GM23338 (cell line): ENCODE results near the gene DPY19L3. TPM values are rescaled to one million over a fixed set of nuclear protein-coding genes. Genes with fewer than 3 reads are reported as not detected.

Experiments used
- ATAC-seq: fragments of 200-7000 bp; cut with Tn5 transposase; 3 replicates; pipeline ENCODE4 v1.9.1; 2020
- DNase-seq: peaks from one replicate; pipeline ENCODE4 v3.0.0-alpha.2; 2015; ENCODE audit warnings: low spot score
- H2AFZ ChIP-seq: fragments of 200-600 bp; sonication (generic); 2 replicates; pipeline ENCODE4 v1.8.0; 2016; ENCODE audit warnings: antibody characterized with exemption, mild to moderate bottlenecking, moderate library complexity
- H3F3A ChIP-seq: fragments of 200-600 bp; sonication (generic); replicated peaks from 2 replicates; pipeline ENCODE4 v1.8.0; 2017; ENCODE audit warnings: antibody characterized with exemption, mixed run types, low read depth
- H3K27ac ChIP-seq: fragments of 200-600 bp; sonication (generic); 2 replicates; pipeline ENCODE4 v1.6.1; 2016; ENCODE audit warnings: low read depth
- H3K27me3 ChIP-seq: fragments of 200-600 bp; sonication (generic); 2 replicates; pipeline ENCODE4 v1.8.0; 2016; ENCODE audit warnings: mild to moderate bottlenecking, mixed run types, moderate library complexity; ENCODE audit not compliant: insufficient read depth
- H3K36me3 ChIP-seq: fragments of 200-600 bp; sonication (generic); 2 replicates; pipeline ENCODE4 v1.8.0; 2016; ENCODE audit warnings: mild to moderate bottlenecking; ENCODE audit not compliant: insufficient read depth
- H3K4me1 ChIP-seq: fragments of 200-600 bp; sonication (generic); 2 replicates; pipeline ENCODE4 v1.8.0; 2016; ENCODE audit warnings: mild to moderate bottlenecking, moderate library complexity; ENCODE audit not compliant: insufficient read depth
- H3K4me2 ChIP-seq: fragments of 200-600 bp; sonication (generic); 2 replicates; pipeline ENCODE4 v1.7.1; 2017; ENCODE audit warnings: mixed run types
- H3K4me3 ChIP-seq: fragments of 200-600 bp; sonication (generic); 2 replicates; pipeline ENCODE4 v1.6.1; 2016; ENCODE audit warnings: mixed run types
- H3K79me2 ChIP-seq: fragments of 200-600 bp; sonication (generic); replicated peaks from 2 replicates; pipeline ENCODE4 v1.8.0; 2017; ENCODE audit warnings: mild to moderate bottlenecking; ENCODE audit not compliant: insufficient read depth
- H3K9me2 ChIP-seq: fragments of 200-600 bp; sonication (generic); 2 replicates; pipeline ENCODE4 v1.8.0; 2017; ENCODE audit not compliant: insufficient read depth
- H4K20me1 ChIP-seq: fragments of 200-600 bp; sonication (generic); replicated peaks from 2 replicates; pipeline ENCODE4 v1.8.0; 2017; ENCODE audit warnings: mild to moderate bottlenecking; ENCODE audit not compliant: insufficient read depth
- H3K27ac Mint-ChIP-seq: 2 replicates; pipeline ENCODE4 v1.8.0; 2020; ENCODE audit warnings: inconsistent platforms, mild to moderate bottlenecking, moderate library complexity, mixed read lengths
- H3K27me3 Mint-ChIP-seq: 3 replicates; pipeline ENCODE4 v1.8.0; 2022; ENCODE audit warnings: low read depth, mild to moderate bottlenecking, moderate library complexity, mixed read lengths, inconsistent platforms; ENCODE audit not compliant: insufficient read depth, poor library complexity
- H3K36me3 Mint-ChIP-seq: 3 replicates; pipeline ENCODE4 v1.8.0; 2021; ENCODE audit warnings: low read depth, mild to moderate bottlenecking, inconsistent platforms, moderate library complexity, mixed read lengths
- H3K4me1 Mint-ChIP-seq: 3 replicates; pipeline ENCODE4 v1.8.0; 2020; ENCODE audit warnings: mild to moderate bottlenecking, inconsistent platforms, mixed read lengths
- H3K4me3 Mint-ChIP-seq: 3 replicates; pipeline ENCODE4 v1.8.0; 2021; ENCODE audit warnings: moderate library complexity, mild to moderate bottlenecking, inconsistent platforms, mixed read lengths
- H3K9me3 Mint-ChIP-seq: 3 replicates; pipeline ENCODE4 v1.8.0; 2020; ENCODE audit warnings: moderate library complexity, mild to moderate bottlenecking, inconsistent platforms, mixed read lengths
- CREB1 ChIP-seq: fragments of 250-450 bp; sonication (Bioruptor Pico); IDR thresholded peaks from 2 replicates; pipeline ENCODE4 v1.5.0; 2020; ENCODE audit warnings: low read depth, mild to moderate bottlenecking, moderate library complexity
- ETS1 ChIP-seq: IDR thresholded peaks from 2 replicates; pipeline ENCODE4 v1.6.1; 2016; ENCODE audit warnings: antibody characterized with exemption
- EZH2 ChIP-seq: fragments of 200-600 bp; sonication (generic); IDR thresholded peaks from one replicate; pipeline ENCODE4 v1.8.0; 2017; ENCODE audit warnings: antibody characterized with exemption, mild to moderate bottlenecking, low read depth; ENCODE audit not compliant: unreplicated experiment
- EZH2phosphoT487 ChIP-seq: fragments of 200-600 bp; sonication (generic); IDR thresholded peaks from one replicate; pipeline ENCODE4 v1.8.1; 2018; ENCODE audit warnings: antibody characterized with exemption; ENCODE audit not compliant: unreplicated experiment
- JUNB ChIP-seq: IDR thresholded peaks from one replicate; pipeline ENCODE4 v1.6.1; 2016; ENCODE audit warnings: antibody characterized with exemption; ENCODE audit not compliant: unreplicated experiment
- NANOG ChIP-seq: IDR thresholded peaks from 2 replicates; pipeline ENCODE4 v1.6.1; 2016; ENCODE audit warnings: antibody characterized with exemption, borderline replicate concordance
- STAT1 ChIP-seq: IDR thresholded peaks from one replicate; pipeline ENCODE4 v1.6.1; 2016; ENCODE audit warnings: antibody characterized with exemption; ENCODE audit not compliant: unreplicated experiment
- ZNF114 ChIP-seq: fragments of 250-450 bp; sonication (Bioruptor Pico); IDR thresholded peaks from 2 replicates; pipeline ENCODE4 v1.5.0; 2020; ENCODE audit warnings: mild to moderate bottlenecking, moderate library complexity
- polyA plus RNA-seq: library from polyadenylated mRNA; unstranded; fragments of >200 nt; fragmentation: Nextera tagmentation; extraction: Ambion mirVana; gene quantifications from 2 replicates; pipeline ENCODE4 v1.2.1, GENCODE V29; 2016
- total RNA-seq: library from RNA; depleted of rRNA; stranded (reverse); fragments of >200 nt; shearing (Covaris generic); gene quantifications from 2 replicates; pipeline ENCODE4 v1.2.3, GENCODE V29; 2014
- TF ChIP-seq, protein P1 (sequence below), 2 experiments: fragments of 200-600 bp in 1 of 2; sonication (generic) in 1 of 2; conservative IDR thresholded peaks; 2 replicates each; pipeline versions ENCODE4 v1.5.1 to v1.6.1; 2016 to 2017; ENCODE audit warnings: antibody characterized with exemption in 2 of 2, low read depth in 2 of 2, mild to moderate bottlenecking in 2 of 2, moderate library complexity in 1 of 2
- TF ChIP-seq, protein P2 (sequence below): IDR thresholded peaks from one replicate; pipeline ENCODE4 v1.6.1; 2018; ENCODE audit warnings: antibody characterized with exemption; ENCODE audit not compliant: unreplicated experiment

The DPY19L3 gene
- total and polyA plus RNA-seq, 2 experiments from 2014 or later, result 13.5 to 46.6 TPM

- H3K4me2 ChIP-seq, result no peak overlapping the region
- no peaks in the 10 kb centered on the region for H3F3A ChIP-seq
- ATAC-seq, result no peak
- no peaks in the 10 kb centered on the region for H3K79me2 ChIP-seq
- H3K4me3 ChIP-seq, result no peak overlapping the region
- TF ChIP-seq EZH2 (no peak), CREB1 (CRISPR knock-in tag) (no peak), JUNB (no peak), NANOG (no peak), ETS1 (no peak), EZH2phosphoT487 (no peak)
- TF ChIP-seq, protein P1, sequence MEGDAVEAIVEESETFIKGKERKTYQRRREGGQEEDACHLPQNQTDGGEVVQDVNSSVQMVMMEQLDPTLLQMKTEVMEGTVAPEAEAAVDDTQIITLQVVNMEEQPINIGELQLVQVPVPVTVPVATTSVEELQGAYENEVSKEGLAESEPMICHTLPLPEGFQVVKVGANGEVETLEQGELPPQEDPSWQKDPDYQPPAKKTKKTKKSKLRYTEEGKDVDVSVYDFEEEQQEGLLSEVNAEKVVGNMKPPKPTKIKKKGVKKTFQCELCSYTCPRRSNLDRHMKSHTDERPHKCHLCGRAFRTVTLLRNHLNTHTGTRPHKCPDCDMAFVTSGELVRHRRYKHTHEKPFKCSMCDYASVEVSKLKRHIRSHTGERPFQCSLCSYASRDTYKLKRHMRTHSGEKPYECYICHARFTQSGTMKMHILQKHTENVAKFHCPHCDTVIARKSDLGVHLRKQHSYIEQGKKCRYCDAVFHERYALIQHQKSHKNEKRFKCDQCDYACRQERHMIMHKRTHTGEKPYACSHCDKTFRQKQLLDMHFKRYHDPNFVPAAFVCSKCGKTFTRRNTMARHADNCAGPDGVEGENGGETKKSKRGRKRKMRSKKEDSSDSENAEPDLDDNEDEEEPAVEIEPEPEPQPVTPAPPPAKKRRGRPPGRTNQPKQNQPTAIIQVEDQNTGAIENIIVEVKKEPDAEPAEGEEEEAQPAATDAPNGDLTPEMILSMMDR (conservative IDR thresholded peaks at IDR 0.05; ENCODE audit: low read depth in 2 of 2), result peak in 1 of 2 experiments; percentile 37; a peak in 3 of 4 replicates
- TF ChIP-seq, protein P2, sequence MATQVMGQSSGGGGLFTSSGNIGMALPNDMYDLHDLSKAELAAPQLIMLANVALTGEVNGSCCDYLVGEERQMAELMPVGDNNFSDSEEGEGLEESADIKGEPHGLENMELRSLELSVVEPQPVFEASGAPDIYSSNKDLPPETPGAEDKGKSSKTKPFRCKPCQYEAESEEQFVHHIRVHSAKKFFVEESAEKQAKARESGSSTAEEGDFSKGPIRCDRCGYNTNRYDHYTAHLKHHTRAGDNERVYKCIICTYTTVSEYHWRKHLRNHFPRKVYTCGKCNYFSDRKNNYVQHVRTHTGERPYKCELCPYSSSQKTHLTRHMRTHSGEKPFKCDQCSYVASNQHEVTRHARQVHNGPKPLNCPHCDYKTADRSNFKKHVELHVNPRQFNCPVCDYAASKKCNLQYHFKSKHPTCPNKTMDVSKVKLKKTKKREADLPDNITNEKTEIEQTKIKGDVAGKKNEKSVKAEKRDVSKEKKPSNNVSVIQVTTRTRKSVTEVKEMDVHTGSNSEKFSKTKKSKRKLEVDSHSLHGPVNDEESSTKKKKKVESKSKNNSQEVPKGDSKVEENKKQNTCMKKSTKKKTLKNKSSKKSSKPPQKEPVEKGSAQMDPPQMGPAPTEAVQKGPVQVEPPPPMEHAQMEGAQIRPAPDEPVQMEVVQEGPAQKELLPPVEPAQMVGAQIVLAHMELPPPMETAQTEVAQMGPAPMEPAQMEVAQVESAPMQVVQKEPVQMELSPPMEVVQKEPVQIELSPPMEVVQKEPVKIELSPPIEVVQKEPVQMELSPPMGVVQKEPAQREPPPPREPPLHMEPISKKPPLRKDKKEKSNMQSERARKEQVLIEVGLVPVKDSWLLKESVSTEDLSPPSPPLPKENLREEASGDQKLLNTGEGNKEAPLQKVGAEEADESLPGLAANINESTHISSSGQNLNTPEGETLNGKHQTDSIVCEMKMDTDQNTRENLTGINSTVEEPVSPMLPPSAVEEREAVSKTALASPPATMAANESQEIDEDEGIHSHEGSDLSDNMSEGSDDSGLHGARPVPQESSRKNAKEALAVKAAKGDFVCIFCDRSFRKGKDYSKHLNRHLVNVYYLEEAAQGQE, result no peak
- no peak overlapping the region for H3K4me3 Mint-ChIP-seq
- H3K27ac Mint-ChIP-seq, result no peak overlapping the region
- H3K9me3 Mint-ChIP-seq, result no peaks in the 10 kb centered on the region
- no peaks in the 10 kb centered on the region for H4K20me1 ChIP-seq
- peaks cover 30% of the 10 kb centered on the region for H3K36me3 Mint-ChIP-seq
- no peak overlapping the region for H2AFZ ChIP-seq
- H3K4me1 ChIP-seq, result no peaks in the 10 kb centered on the region
- H3K36me3 ChIP-seq, result peaks cover 8% of the 10 kb centered on the region; the same call in 1 of the 2 replicates
- H3K4me1 Mint-ChIP-seq, result no peaks in the 10 kb centered on the region
- H3K27me3 Mint-ChIP-seq, result no peaks in the 10 kb centered on the region
- H3K9me2 ChIP-seq, result no peaks in the 10 kb centered on the region
- H3K27ac ChIP-seq, result no peak overlapping the region
- DNase-seq, result no peak
- H3K27me3 ChIP-seq, result no peaks in the 10 kb centered on the region
These were observed 58.7 kb downstream of the DPY19L3 start for GRCh38 chr19:32464279-32464678.

DNA sequence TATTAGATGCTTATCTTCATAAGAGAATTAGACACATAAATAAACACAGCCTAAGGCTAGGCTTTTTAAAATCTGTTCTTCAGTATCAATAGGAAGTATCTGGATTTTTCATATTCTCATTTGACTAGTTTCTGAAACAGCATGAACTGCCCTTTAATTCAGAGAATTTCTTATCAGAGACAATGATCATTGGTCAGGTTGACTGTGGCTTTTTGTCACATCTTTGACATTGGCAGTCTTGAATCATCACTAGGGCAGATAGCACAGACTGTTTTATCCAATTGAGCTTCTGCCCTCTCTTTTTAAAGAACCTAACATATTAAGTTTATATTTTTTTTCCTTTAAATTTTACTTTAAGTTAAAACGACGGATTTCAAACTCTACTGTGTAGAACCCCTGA, 59.6 kb downstream of the DPY19L3 start:
- H3K4me3 Mint-ChIP-seq, result no peak overlapping the region
- no peak for ATAC-seq
- H3K36me3 ChIP-seq, result peaks cover 6% of the 10 kb centered on the region; the same call in 1 of the 2 replicates
- no peaks in the 10 kb centered on the region for H4K20me1 ChIP-seq
- H3K4me1 Mint-ChIP-seq, result peaks cover 3% of the 10 kb centered on the region; the same call in 1 of the 3 replicates
- H3K9me3 Mint-ChIP-seq, result no peaks in the 10 kb centered on the region
- no peak overlapping the region for H3K4me2 ChIP-seq
- no peaks in the 10 kb centered on the region for H3F3A ChIP-seq
- no peaks in the 10 kb centered on the region for H3K79me2 ChIP-seq
- no peaks in the 10 kb centered on the region for H3K27me3 ChIP-seq
- TF ChIP-seq ZNF114 (CRISPR knock-in tag) (no peak), CREB1 (CRISPR knock-in tag) (no peak), STAT1 (no peak)
- H3K4me3 ChIP-seq, result no peak overlapping the region
- no peak overlapping the region for H3K27ac Mint-ChIP-seq
- H3K36me3 Mint-ChIP-seq, result peaks cover 31% of the 10 kb centered on the region
- H3K27me3 Mint-ChIP-seq, result peaks cover 2% of the 10 kb centered on the region
- H3K27ac ChIP-seq, result no peak overlapping the region
- no peaks in the 10 kb centered on the region for H3K9me2 ChIP-seq
- H3K4me1 ChIP-seq, result no peaks in the 10 kb centered on the region
- DNase-seq, result no peak
- no peak overlapping the region for H2AFZ ChIP-seq
